ENCODE data around the gene CMTM1. TPM values are rescaled to one million over a fixed set of nuclear protein-coding genes. Genes with fewer than 3 reads are reported as not detected.

The CMTM1 gene
- total and polyA plus RNA-seq, 2 donors from 2014 or later = 4.6 TPM; not detected in 1

- no peaks in the 10 kb centered on the region for H3K4me1 ChIP-seq (ENCODE audit: control insufficient read depth in 2 of 3, insufficient read depth in 2 of 3, low read depth in 1 of 3, low read length in 3 of 3)
- H3K36me3 ChIP-seq (ENCODE audit: control insufficient read depth in 2 of 3, insufficient read depth in 3 of 3, low read length in 3 of 3) = no peaks in the 10 kb centered on the region
- FAIRE-seq (no peak), DNase-seq (no peak)
- H3K9me3 ChIP-seq (ENCODE audit: control insufficient read depth in 2 of 3, insufficient read depth in 1 of 3, low read length in 3 of 3) = no peaks in the 10 kb centered on the region
- H3K4me3 ChIP-seq (ENCODE audit: low read length in 3 of 3) = no peak overlapping the region
- intact Hi-C loops (cut with DNase I) = no loop called here
- no peak overlapping the region for H3K9ac ChIP-seq (ENCODE audit: low read length in 3 of 3)
- TF ChIP-seq CTCF (IDR thresholded peaks at IDR 0.05; ENCODE audit: borderline replicate concordance, extremely low read depth, insufficient read depth) = no peak
- H3K27ac ChIP-seq (ENCODE audit: low read depth in 2 of 2, low read length in 2 of 2) = no peak overlapping the region
- H3K27me3 ChIP-seq (ENCODE audit: control insufficient read depth, insufficient read depth, low read length) = no peaks in the 10 kb centered on the region
Observed at GRCh38 chr16:66596986-66597848, 31.0 kb downstream of the CMTM1 start.

- Histone ChIP-seq H3K4me3 (ENCODE audit: low read length in 3 of 3) (no peak overlapping the region), H3K27me3 (ENCODE audit: control insufficient read depth, insufficient read depth, low read length) (no peaks in the 10 kb centered on the region), H3K9me3 (ENCODE audit: control insufficient read depth in 2 of 3, insufficient read depth in 1 of 3, low read length in 3 of 3) (no peaks in the 10 kb centered on the region), H3K9ac (ENCODE audit: low read length in 3 of 3) (no peak overlapping the region), H3K36me3 (ENCODE audit: control insufficient read depth in 2 of 3, insufficient read depth in 3 of 3, low read length in 3 of 3) (no peaks in the 10 kb centered on the region), H3K4me1 (ENCODE audit: control insufficient read depth in 2 of 3, insufficient read depth in 2 of 3, low read depth in 1 of 3, low read length in 3 of 3) (no peaks in the 10 kb centered on the region), H3K27ac (ENCODE audit: low read depth in 2 of 2, low read length in 2 of 2) (no peak overlapping the region)
- intact Hi-C loops (cut with DNase I) = no loop called here
- FAIRE-seq (no peak), DNase-seq (no peak)
- no peak for TF ChIP-seq CTCF (IDR thresholded peaks at IDR 0.05; ENCODE audit: borderline replicate concordance, extremely low read depth, insufficient read depth)
Observed at GRCh38 chr16:66598111-66598510, 31.9 kb downstream of the CMTM1 start.

GRCh38 chr16:66599726-66600125, 33.5 kb downstream of the CMTM1 start:
- Histone ChIP-seq H3K4me3 (ENCODE audit: low read length in 3 of 3) (no peak overlapping the region), H3K9me3 (ENCODE audit: control insufficient read depth in 2 of 3, insufficient read depth in 1 of 3, low read length in 3 of 3) (no peaks in the 10 kb centered on the region), H3K36me3 (ENCODE audit: control insufficient read depth in 2 of 3, insufficient read depth in 3 of 3, low read length in 3 of 3) (no peaks in the 10 kb centered on the region), H3K27ac (ENCODE audit: low read depth in 2 of 2, low read length in 2 of 2) (no peak overlapping the region), H3K27me3 (ENCODE audit: control insufficient read depth, insufficient read depth, low read length) (no peaks in the 10 kb centered on the region), H3K4me1 (ENCODE audit: control insufficient read depth in 2 of 3, insufficient read depth in 2 of 3, low read depth in 1 of 3, low read length in 3 of 3) (peaks cover 0 to 4% (median 0%) of the 10 kb centered on the region in 3 donors), H3K9ac (ENCODE audit: low read length in 3 of 3) (no peak overlapping the region)
- no peak for TF ChIP-seq CTCF (IDR thresholded peaks at IDR 0.05; ENCODE audit: borderline replicate concordance, extremely low read depth, insufficient read depth)
- intact Hi-C loops (cut with DNase I) = loop anchor here (10.0 kb wide), 1 partner anchor 195 kb away; no protein-coding TSS in a partner anchor
- DNase-seq (no peak), FAIRE-seq (no peak)

Data from kidney (tissue), 14 donors.